Breast epithelium (tissue), 3 donors: ENCODE data around the gene IL1R2.

Experiments
- POLR2A ChIP-seq: fragments of 450-650 bp; IDR thresholded peaks from one replicate; pipeline ENCODE4 v1.6.1; 2016; ENCODE audit warnings: antibody characterized with exemption, mild to moderate bottlenecking, moderate library complexity
- POLR2AphosphoS5 ChIP-seq, 3 donors: sonication (generic); formaldehyde crosslinking; IDR thresholded peaks; one replicate each; pipeline ENCODE4 v1.6.1; 2017; ENCODE audit warnings: antibody characterized with exemption in 3 of 3

- TF ChIP-seq POLR2A (no peak), POLR2AphosphoS5 (IDR thresholded peaks at IDR 0.05) (no peak)
Measured at GRCh38 chr2:102066554-102066953, 74.8 kb downstream of the IL1R2 start.
